CD4-positive, alpha-beta T cell treated with Interleukin-2 at 100 ng/mL for 4 hours (primary cell): ENCODE results near the gene SH3BP4.
A peak's percentile ranks its signal among the peaks of the same experiment; 100 is the strongest.
"Not testable (repeated sequence)": the region's sequence is repeated elsewhere in the genome, so short reads cannot be mapped to it uniquely, and the experiment has no call there.

Experiments used
- DNase-seq: peaks from one replicate; pipeline ENCODE4 v3.0.0-alpha.2; 2020; ENCODE audit warnings: low spot score

SH3BP4 gene

GRCh38 chr2:235043762-235044500, 92.1 kb downstream of the SH3BP4 start:
- peak; percentile 18 for DNase-seq

DNA sequence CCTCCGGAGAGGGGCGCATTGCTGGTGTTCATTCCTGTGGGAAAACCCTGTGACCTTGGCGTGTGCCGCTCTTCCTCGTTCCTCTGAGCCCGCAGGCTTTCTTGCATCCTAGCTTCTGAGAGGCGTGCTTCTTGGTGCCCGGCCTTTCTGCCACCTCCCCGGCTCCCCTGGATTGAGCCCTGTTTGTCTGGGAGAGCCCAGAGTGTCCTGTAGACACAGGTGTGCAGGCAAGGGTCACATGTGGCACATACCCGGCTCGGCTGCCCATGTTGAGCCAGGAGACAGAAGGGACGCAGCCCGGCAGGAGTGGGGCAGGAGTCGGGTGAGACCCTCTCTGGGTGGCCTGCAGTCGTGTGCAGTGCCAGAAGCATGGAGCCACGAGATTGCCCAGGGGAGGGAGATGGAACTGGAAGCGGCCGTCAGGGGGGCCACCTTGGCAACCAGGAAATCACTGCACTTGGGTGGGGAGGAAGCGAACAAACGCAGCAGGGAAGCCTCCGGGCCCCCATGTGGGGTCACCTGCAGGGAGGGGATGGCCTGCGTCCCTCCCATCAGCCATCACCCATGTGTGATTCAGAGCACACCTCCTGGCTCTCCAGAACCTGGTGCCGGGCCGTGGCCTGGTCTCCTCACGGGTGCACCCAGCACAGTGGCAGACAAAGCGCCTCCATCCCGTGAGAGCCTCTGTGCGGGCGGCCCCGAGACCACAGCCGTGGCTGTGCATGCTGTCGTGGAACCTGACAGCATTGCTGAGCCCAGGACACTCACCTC, 92.9 kb downstream of the SH3BP4 start:
- DNase-seq: no peak

GRCh38 chr2:235045336-235045972, 93.6 kb downstream of the SH3BP4 start:
- DNase-seq: no peak

DNA sequence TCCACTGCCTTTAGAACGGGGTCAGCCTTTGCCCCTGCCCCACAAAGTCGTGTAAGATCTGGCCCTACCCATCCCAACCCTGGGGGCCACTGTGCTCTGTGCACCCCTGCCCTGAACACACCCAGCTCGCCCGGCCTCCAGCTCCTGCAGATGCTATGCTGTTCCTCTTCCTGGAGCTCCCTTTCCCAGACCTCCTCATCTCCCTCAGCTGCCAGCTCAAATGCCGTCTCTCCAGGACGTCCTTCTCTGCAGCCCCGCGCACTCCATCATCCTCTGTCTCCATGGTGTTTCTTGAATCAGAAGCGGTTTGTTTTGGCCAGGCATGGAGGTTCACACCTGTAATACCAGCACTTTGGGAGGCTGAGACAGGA, 94.1 kb downstream of the SH3BP4 start:
- DNase-seq: no peak

DNA sequence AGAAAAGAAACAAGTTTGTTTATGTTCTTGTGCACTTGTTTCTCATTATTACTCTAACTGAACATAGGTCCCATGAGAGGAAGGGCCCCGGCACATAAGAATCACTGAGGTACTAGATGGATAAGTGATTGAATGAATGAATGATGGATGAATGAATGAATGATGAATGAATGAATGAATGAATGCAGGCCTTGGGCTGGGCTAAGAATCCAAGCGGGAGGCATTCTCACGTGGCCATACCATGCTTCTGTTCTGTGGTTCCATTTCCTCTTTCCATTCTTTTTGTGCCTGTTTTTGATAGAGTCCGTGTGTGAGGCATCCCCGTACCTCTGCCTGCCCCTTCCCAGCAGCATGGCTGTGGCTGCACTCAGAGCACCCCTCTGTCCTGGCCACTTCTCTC, 94.8 kb downstream of the SH3BP4 start:
- no peak for DNase-seq

GRCh38 chr2:235047171-235048160, 95.6 kb downstream of the SH3BP4 start:
- no peak for DNase-seq

DNA sequence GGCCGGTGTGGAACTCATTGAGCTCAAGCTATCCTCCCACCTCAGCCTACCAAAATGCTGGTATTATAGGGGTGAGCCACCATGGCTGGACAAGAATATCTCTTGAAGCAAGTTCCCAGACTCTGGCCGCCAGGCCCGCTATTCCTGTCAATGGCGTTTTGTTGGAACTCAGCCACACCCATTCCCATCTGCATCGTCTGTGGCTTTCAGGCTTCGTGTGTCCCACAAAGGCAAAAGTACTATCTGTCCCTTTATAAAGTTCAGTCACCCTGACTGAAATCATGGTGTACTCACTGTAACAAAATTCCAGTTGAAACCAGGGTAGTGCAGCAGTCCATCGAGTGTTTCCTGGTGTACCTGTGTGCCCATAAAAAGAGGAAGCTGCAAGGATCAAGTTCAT, 96.7 kb downstream of the SH3BP4 start:
- no peak for DNase-seq

- no peak for DNase-seq
Observed at GRCh38 chr2:235049069-235049468, 97.3 kb downstream of the SH3BP4 start.

GRCh38 chr2:235049719-235050118, 97.9 kb downstream of the SH3BP4 start:
- no peak for DNase-seq

- DNase-seq: no peak
Observed at GRCh38 chr2:235050980-235051351, 99.1 kb downstream of the SH3BP4 start.

GRCh38 chr2:235051436-235052260, 99.8 kb downstream of the SH3BP4 start:
- DNase-seq: no peak

- DNase-seq: no peak
Observed at GRCh38 chr2:235052514-235053354, 100.9 kb downstream of the SH3BP4 start.

DNA sequence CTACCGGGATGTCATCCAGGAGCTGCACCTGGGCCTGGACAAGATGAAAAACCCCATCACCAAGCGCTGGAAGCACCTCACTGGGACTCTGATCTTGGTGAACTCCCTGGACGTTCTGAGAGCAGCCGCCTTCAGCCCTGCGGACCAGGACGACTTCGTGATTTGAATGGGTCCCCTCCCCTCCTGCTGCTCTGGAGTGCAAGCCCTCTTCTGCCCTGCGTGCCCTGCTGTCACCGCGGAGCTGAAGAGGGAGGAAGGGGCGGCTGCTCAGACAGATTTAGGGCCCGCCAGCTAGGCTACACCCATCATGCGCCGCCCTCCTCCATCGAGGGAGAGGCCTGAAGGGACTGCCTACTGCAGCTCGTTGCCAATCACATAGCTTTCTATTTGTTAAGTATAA, 101.8 kb downstream of the SH3BP4 start:
- DNase-seq: no peak

DNA sequence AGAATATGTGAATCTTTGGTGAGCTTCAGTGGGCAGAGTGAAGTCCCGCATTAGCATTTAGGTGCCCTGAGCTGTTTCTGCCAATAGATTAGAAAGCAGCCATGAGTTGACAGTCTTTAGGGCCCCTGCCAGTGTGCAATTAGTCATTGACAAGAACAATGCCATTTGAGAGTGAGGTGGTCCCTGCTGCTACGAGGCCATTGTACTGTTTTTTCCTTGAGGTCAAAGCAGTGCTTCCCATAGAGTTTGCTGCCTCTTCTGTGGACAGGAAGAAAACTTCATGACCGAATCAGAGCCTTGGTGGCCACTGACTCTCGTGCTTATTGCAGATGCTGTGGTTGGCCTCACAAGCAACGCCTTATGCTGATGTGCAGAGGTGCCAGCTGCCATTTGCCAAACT, 102.7 kb downstream of the SH3BP4 start:
- no peak for DNase-seq

DNA sequence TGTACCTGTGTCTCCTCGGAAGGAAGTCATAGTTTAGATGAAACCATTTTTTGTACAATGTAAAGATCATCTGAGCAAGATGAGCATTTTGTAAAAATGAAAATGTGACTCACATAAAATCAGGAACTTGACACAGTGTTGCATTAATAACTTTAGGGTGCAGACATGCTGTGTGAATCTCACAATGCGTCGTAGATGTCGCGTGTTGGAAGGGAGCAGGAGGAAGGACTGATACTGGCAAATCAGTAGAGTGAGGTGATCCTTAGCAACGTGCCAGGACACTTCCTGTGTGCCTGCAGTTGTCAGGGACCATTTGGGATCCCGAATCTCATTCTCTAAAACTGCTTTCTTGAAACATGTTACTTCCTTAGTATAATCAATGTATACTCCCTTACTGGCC, 103.1 kb downstream of the SH3BP4 start:
- no peak for DNase-seq

GRCh38 chr2:235055891-235056516, 104.2 kb downstream of the SH3BP4 start:
- DNase-seq: no peak

- no peak for DNase-seq
Observed at GRCh38 chr2:235056768-235057167, 105.0 kb downstream of the SH3BP4 start.

- DNase-seq: not testable (repeated sequence)
Observed at GRCh38 chr2:235057616-235058015, 105.8 kb downstream of the SH3BP4 start.

DNA sequence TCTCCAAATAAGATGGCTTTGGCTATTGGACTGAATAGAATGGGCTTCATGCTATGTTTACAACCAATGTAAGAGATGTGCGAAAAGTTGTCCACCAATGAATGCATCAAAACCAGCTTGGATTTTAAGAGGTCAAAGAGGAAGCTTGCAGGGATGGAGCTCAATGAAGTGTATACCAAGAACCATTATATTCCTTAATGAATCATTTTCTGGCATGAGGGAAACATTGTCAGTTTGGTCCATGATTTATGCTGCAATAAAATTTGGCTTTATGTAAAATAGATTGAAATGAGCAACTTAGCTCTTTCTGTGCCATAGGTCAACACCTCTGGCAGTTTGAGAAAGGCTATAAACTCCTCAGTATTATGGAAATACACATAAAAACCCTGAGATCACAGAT, 107.3 kb downstream of the SH3BP4 start:
- DNase-seq: no peak

- no peak for DNase-seq
Observed at GRCh38 chr2:235061656-235062055, 109.8 kb downstream of the SH3BP4 start.
